SIG-M5 (cell line): ENCODE results near the gene TOM1L2.

Source experiments
- DNase-seq: peaks from one replicate; lab custom pipeline; 2025; lab: John Stamatoyannopoulos, UW

The TOM1L2 gene

DNA sequence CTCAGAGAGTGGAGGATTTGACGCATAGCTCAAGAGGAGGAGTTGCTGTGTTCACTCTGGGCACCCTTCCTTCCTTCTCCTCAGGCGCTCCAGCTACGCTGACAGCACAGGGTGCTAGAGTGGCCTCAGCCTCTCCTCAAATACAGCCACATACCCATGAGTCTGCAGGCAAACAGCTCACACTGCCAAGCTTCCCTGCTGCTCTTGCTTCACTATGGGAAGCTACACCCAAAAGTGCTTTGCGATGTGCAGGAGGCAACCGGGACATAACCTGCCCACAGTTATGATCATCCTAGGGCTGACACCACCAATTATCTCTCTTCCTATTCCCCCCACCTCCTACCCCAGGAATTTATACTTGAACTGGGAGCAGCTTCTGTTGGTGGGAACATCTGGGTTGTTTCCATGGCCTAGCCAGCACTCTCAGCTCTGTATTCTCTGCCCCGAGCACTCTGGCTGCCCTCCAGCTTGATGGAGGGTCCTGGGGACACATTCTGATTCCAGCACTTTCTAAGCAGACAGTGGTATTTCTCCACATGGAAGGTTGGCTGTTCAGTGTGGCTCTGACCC lies 95.2 kb downstream of the TOM1L2 start:
- no peak for DNase-seq

DNA sequence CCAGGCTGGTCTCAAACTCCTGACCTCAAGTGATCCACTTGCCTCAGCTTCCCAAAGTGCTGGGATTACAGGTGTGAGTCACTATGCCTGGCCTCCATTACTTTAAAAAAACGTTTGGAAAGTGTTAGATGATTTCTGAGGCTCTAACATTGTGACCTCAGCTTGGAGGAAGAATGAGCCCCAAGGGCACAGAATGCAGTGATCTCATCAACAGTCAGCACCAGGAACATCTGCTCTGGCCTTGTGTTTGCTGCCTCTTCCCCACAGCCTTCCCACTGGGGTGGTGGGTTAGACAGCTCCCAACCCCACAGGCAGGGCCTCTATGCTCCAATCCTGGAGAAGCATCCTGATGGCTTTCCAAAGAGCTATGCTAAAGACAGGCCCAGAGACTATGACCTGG lies 97.7 kb downstream of the TOM1L2 start:
- DNase-seq: no peak

DNA sequence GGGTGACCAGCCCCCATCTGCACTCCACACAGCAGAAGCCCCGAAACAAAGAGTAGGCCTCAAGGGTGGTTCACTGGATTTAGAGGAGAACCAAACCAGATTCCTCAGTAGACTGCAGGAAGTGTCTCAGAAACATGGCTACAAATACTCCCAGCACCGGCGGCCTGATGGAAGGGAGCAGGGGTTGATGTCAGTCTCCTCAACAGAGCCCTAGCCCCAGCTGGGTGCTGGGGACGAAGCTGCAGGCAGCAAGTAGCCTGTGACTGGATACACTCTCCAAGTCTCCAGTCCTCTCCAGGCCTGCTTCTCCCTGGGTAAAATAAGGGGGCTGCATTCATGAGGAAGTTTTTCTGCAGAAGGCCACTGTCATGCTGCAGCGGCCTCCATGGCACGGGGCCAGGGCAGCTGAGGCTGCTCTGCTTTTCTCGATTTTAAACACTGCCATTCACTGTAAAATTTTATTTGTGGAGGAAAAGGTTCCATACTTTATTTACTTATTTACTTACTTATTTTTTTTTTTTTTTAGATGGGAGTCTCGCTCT lies 98.7 kb downstream of the TOM1L2 start:
- DNase-seq: no peak

DNA sequence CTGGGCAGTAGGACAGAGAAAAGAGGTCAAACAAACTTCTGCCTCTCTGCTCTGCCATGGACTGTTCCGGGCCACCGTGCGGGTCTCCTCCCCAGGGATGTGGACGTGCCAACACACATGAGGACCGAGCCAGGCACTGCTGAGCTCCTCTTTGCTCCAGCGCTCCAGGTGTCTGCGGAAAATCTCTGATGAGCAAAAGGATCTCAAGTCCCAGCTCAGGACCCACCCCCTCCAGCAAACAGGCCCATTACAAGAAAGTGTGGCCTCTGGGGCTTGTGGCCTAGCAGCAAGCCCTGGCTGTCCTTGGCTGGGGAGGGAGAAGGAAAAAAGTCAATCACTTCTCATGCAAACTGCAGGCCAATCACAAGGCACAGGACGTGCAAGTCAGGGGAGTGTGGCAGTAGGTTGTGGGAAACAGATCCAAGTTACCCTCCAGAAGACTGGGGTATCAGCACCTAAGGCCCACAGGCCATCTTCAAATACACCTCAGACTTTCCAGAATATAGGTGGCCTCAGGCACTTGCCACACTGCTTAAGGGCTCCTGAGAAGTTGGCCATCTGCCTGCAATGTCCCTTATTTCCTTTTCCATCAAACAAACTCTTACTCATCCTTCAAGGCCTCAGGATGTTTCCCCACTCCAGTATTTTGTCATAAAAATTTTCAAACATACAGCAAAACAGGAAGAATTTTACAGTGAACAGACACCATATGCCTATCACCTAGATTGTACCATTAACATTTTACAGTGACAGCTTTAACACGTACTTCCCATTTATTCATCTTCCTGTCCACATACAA lies 99.5 kb downstream of the TOM1L2 start:
- DNase-seq: no peak

DNA sequence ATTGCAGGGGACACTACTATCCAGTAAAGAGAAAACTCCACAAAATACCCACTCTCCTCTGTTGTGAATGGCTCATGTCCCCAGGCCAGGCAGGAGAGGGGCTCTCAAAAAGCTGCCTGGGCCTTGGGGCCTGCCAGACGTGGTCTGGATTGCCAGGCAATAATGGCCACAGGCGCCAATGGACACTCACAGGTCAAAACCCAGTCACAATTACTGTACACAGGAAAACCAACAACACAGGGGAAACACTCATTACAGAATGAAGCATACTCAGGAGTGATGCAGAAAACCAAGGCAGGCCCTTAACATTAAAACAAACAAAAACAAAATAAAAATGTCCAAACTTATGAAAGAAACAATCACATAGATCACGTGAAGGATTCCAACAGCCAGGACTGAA lies 100.3 kb downstream of the TOM1L2 start:
- DNase-seq: no peak

DNA sequence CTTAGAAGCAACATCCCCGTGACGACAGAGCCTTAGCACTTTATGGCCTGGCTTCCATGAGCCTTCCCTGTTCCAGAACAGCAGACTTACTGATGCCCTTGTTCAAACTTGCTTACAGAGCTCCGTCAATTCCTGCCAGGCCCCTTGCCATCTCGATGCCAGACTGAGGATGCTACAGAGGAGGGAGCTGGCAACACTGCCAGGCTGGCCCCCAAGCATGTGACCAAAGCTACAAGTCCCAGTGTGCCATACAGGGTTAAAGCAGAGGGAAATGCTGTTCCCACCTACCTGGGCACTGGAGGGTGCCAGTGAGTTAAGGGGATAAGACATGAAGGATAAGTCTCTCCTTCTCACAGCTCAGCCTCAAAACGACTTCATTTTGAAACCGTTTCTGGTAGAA lies 102.0 kb downstream of the TOM1L2 start:
- DNase-seq: no peak

DNA sequence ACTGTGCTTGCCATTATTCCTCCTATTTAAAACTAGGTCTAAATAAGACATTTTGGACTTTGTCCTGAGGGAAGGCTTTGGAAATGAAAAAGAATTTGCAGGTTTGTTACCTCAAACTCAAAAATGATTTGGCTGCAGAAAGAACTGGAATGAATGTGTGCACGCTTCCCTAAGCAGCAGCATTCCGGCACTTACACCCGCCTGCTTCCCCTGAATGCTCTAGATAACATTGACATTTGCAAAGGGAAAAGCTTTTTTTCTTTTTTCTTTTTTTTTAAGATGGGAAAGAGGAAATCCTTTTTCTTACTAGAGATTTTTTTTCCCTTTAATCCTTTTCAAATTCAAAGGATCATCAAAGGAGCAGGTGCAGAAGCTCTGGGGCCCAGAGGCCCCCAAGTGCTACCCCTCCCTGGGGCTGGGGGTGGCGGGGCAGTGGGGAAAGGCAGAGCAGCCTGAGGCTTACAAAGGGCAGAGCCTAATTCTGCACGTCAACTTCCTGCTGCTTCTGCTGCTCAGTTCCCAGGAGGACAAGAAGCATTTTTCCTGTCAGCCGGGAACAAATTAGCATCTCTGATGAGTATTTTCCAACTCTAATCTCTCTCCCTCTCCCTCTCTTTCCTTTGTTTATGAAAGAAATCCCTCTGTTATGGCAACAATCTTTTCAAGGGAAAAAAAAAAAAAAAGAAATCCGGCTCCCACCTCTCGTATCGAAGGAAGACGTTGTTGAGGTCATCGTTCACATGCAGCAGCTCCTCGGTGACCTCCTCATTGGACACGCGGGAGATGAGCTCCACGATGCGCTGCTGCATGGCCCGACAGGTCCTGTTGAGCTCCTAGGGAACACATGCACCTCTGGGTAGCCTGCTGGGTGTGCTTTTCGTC lies 103.3 kb downstream of the TOM1L2 start:
- no peak for DNase-seq

DNA sequence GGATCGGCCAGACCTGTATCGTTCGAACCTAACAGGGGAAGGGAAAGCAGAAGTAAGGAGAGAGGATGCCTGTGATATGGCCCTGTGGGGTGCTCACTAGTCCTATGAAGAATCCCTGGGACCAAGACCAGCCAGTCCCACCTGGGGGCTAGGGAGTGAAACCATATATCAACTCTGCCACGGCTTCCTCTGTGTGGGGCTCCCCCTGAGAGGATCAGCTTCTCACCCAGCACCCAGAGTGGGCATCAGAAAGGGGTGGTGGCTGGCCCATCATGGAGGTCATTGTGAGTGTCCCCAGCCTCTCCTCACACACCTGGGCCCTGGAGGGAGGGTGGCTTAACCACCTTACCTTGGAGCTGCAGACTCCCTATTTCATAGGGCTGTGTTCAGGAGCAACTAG lies 105.3 kb downstream of the TOM1L2 start:
- DNase-seq: no peak

DNA sequence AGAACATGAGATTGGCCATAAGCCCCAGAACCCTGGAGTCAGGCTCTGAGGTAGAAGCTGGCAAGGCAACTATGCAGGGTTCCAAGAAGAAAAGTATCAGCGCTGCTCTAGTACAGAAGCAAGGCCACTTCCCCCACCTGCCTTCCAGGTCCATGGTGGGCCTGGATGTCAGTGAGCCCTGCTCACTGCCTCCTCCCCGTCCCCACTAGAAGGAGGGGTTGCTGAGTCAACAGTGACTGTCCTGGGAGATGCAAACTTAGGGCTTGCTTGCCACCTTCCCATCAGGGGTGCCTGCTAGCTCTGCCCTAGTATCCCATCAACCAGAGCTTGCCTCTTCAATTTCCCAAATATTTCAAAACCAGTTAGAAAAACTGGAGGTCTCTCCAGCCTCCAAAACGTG lies 105.8 kb downstream of the TOM1L2 start:
- no peak for DNase-seq

DNA sequence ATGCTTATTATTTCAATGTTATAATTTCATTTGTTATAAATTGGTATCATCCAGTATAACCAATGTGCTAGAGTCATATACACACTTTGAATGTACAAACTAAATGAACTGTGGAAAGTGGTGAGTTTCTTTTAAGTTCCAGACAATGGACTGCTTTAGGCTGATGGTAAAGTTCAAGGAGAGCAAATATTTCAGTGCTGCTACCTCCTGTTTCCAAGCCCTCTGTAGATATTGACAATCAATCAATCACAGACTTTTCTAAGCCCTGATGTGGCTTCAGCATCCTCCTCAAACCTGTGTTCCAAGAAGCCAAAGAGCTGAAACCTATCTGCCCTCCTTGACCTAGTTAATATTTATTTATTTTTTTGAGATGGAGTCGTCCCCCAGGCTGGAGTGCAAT lies 107.2 kb downstream of the TOM1L2 start:
- DNase-seq: no peak

DNA sequence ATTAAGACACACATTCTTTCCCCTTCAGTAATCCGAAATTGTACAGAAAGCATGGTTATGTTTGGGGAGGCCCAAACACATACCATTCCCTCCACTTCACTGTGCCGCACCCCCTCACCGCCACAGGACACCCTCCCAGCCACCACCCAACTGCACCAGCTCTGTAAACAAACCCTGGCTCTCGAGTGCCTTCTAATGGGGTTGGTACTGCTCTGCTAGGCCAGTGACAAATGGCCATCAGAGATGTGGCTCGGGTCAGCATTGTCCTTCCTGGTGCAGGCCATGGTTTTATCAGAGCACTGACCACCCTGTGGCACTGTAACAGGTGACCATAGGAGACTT lies 111.5 kb downstream of the TOM1L2 start:
- DNase-seq: no peak

DNA sequence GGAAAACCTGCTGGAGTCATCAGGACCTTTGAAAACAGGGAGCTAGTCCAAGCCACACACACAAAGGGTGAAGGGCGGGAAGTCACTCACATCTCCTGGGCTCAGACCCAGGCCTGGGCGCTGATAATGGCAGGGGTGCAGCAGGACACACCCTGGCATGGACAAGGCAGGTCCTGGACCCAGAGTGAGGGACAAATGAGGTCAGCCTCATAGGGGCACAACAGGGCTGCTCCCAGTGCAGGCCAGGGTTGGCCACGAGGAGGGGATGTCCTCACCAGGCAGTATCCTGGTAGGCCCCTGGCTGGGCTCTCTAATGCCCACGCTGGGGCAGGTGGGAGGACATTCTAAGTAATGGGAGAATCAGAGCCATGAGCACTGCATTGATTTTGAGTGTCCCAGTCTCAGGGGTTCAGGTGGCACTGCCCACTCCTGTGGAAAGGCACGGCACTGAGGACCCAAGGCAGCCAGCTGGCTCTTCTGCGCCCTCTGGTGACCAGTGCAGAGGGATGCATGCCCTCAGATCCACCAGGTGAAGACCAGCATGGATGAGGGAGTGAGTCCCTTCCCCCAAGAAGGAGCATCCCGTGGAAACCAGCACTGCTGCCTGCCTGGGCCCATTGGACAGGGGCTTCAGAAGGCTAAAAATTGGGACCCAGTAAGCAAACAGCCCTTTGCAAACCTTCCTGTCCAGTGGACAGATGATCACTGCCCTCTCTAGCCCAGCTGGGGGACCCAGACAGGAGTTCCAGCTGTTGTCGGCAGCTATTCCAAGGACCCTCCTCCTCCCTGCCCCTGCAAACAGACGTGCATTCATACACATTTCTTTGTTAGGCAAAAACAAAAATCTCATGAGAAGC lies 112.1 kb downstream of the TOM1L2 start:
- DNase-seq: no peak

DNA sequence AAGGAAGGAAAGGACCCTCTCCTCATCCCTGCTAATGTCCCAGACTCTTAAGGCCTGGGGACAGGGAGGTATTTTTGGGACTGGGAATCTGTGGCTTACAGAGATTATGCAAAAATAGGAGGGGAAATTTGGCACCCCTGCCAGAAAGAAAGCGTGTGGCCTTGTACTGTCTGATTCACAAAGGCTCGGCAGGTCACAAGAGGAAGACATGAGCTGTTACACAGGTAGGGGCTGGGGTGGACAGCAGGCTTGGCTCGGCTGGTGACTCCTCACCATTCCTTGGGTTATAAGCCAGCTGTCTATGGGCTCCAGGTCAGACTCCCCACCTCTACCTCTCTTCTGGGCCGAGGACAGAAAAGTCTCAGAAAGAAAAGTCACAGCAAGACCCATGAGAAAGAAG lies 114.7 kb downstream of the TOM1L2 start:
- no peak for DNase-seq

DNA sequence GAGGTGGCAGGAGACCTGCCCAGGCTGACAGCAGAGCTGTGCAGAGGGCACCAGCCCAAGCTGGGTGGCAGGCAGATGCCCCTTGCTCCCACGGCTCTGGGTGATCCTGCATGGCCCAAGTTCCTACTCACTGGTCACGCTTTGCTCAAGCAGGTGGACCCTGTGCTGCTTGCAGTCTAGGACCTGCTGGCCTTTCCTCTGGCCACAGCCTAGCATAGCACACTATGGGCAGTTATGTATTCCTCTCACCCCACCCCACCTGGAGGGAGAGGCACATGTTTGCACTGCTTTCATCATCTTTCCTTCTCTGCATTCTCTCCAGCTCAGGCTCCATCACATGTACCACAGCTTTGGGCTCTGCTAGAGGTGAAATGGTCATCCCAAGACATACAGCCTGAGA lies 115.8 kb downstream of the TOM1L2 start:
- no peak for DNase-seq

DNA sequence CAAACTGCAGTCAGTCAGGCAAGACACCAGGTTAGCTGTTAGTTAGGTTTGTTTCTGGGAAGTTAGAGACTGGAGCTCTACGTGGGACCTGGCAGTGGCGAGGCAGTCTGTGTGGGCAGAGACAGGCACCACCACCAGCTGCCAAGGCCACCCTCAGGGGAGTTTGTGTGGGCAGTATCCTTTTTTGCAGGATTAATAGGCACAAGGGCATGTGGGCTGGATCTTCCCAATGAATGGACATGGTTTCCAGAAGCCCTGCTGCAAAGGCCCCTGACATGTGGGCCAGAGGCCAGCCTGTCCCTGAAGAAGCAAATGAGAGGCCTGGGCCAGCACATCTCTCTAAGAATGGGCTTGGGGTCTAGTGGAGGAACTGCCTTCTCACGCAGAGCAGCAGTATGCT lies 116.2 kb downstream of the TOM1L2 start:
- no peak for DNase-seq

DNA sequence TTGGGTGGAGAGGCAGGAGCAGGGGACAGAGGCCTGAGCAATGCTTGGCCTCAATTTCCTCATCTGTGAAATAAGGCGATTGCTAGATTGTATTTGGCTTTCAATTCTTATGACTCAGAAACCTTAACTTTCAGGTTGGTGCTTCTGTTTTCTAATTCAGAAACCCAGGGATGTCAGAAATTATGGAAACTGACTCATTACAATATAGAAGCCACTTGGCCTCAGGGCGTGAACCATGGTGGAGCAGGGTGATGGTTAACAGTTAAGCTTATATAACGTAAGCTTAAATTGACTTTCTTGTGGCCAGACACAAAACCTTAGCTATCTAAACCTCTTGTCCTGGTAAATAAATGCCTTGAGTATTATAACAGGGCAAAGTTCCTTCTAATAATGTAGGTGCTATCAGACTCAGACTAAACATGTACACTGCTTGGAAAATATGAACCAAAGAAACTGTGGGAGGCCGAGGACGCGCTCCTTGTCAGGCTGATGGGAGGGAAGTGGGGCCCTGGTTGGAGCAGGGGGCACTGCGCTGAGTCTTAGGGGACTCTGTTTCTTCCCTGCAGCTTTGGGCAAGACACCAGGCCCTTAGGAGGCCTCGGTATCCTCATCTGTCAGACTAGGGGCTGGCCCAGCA lies 118.3 kb downstream of the TOM1L2 start:
- no peak for DNase-seq

DNA sequence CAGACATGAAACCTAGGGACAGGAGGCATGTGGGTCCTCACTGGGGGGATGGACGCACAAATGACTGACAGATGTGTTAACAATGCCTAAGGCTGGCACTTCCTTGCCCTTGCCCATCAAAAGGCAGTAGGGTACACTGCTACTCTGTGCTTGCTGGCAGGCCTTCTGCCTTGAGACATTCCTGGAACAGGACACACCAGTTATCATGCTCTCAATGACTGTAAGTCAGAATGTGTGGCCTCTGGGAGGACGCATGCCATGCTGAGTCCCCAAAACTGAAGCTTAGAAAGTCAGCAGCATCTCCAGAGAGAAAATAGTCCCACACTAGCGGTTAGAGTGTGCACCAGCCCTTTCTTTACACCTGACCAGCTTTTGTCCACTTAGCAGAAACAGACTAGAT lies 119.3 kb downstream of the TOM1L2 start:
- no peak for DNase-seq

DNA sequence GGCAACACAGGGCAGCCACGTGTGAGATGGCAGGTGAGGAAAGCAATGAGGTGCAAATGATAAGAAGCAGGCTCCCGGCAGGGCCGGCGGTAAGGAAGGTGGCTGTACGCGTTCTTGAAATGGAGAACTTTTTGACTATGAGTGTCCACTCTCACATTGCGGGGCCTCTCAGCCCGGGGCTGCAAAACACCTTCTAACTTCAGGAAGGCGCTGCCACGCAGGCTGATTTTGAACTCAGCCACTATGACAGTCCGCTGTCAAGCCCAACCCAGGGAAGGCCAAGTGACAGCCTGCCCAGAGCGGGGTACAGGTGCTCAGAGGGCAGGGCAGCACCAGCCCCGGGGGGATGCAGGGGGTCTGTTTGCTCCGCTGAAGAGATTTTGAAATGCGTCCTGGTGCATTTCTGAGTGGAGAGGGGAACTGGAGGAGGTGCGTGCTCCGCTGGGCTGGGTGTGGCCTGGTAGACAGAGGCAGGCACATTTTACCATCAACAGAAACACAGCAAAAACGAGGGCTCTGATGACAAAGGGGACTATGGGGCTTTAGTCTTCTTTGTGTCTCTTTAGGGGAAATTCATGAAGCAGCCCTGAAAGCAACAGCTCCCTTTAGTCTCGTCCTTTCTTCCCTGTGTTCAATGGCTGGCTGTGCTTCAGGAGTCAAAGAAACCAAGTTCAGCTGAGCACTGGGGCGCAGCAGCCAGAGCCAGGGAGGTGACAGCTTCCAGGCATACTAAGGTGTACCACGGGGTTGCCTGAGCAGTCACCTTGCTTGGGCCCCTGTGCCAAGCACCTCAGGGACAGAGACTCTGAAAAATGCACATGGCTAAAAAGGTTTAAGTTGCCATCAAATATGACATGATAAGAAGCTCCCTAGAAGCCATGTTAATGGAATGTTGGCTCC lies 120.8 kb downstream of the TOM1L2 start:
- no peak for DNase-seq

DNA sequence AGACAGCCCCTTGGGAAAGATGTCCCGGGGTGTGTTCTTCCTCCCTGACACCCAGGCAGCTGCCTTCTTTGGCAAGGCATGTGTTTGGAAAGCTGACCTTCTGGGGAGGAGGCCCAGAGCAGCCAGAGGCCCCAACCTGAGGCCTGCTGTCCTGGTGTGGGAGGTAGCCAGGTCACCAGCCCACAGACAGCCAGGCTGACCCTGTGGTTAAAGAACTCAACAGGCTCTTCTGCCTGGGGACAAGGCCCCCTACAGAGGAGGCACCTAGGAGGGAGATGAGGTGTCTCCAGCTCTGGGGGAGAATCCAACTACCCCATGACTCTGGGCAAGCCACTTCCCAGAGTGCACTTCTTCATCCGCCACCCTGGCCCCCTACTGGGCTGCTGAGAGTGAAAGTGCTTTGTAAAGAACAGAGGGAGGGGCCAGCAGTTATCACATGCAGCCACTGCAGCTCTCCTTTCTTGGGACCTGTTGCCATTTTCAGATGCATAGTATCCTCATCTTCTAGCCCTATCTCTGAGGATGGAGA lies 122.3 kb downstream of the TOM1L2 start:
- DNase-seq: no peak

DNA sequence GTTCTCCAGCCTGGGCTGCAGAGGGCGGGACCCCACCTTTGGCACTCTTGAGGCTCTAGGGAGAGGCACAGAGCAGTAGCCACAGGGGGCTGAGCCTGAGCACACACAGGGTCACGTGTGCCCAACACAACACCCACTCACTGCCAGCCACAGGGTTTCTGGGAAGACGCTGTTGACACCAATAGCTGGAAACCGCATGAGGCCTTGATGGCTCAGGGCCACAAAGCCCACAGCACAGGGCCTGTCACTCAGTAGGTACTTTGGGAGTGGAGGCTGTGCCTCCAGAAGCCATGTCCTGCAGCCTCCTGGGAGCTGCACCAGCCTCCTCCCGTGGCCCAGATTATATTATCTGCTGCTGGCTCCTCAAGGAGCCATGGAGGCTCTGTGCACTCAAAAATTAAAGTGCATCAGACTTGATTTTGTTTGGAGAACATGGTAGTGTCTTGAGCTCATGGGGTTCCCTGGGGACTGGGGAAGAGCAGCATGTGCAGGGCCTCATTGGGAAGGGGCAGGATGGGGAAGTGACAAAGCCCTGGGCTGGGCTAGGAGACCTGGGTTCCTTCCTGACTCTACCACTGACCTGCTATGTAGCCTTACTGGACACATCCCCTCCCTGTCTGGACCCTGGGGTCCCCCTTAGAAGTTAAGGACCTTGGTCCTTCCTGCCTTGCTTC lies 122.9 kb downstream of the TOM1L2 start:
- no peak for DNase-seq
